Gastroesophageal sphincter (tissue), 4 donors: ENCODE measurements around the gene ASB11. TPM values are rescaled to one million over a fixed set of nuclear protein-coding genes. Genes with fewer than 3 reads are reported as not detected.
A peak's percentile ranks its signal among the peaks of the same experiment; 100 is the strongest.
"Not testable (repeated sequence)": the region's sequence is repeated elsewhere in the genome, so short reads cannot be mapped to it uniquely, and the experiment has no call there.

ENCODE experiments used
- ATAC-seq: fragments of 150-250 bp; one replicate; pipeline ENCODE4 v1.9.1; 2016; ENCODE audit warnings: mild to moderate bottlenecking, moderate library complexity
- H3K27ac ChIP-seq, 4 donors: fragments of 200-600 bp; sonication (generic) in 3 of 4; 1 replicate in 3 of 4; 2 replicates in 1 of 4; pipeline ENCODE4 v1.5.1; 2016 to 2019
- H3K27me3 ChIP-seq: fragments of 200-600 bp; sonication (generic); one replicate; pipeline ENCODE4 v1.5.1; 2019
- H3K36me3 ChIP-seq, 2 donors: fragments of 200-600 bp; sonication (generic); one replicate each; pipeline ENCODE4 v1.5.1; 2019; ENCODE audit warnings: control low read depth in 1 of 2
- H3K4me1 ChIP-seq, 3 donors: fragments of 200-600 bp; sonication (generic); 1 replicate in 2 of 3; 2 replicates in 1 of 3; pipeline ENCODE4 v1.5.1; 2016 to 2019; ENCODE audit warnings: control low read depth in 2 of 3
- H3K4me3 ChIP-seq, 2 donors: fragments of 200-600 bp; sonication (generic); one replicate each; pipeline ENCODE4 v1.5.1; 2019; ENCODE audit warnings: mild to moderate bottlenecking in 1 of 2, moderate library complexity in 1 of 2
- H3K9me3 ChIP-seq, 3 donors: fragments of 200-600 bp; sonication (generic); one replicate each; pipeline ENCODE4 v1.5.1; 2017 to 2019; ENCODE audit warnings: control low read depth in 2 of 3
- CTCF ChIP-seq, 4 experiments: fragments of 200-600 bp in 2 of 4; fragments of 450-650 bp in 2 of 4; sonication (generic) in 1 of 4; IDR thresholded peaks; one replicate each; pipeline ENCODE4 v1.5.1; 2017 to 2019; ENCODE audit warnings: antibody characterized with exemption in 4 of 4, mild to moderate bottlenecking in 2 of 4, moderate library complexity in 2 of 4
- EP300 ChIP-seq: sonication (generic); formaldehyde crosslinking; IDR thresholded peaks from one replicate; pipeline ENCODE4 v1.6.1; 2017; ENCODE audit warnings: antibody characterized with exemption, mild to moderate bottlenecking
- POLR2A ChIP-seq, 2 donors: fragments of 450-650 bp; IDR thresholded peaks; one replicate each; pipeline ENCODE4 v1.6.1; 2017; ENCODE audit warnings: antibody characterized with exemption in 2 of 2, mild to moderate bottlenecking in 2 of 2, moderate library complexity in 1 of 2
- POLR2AphosphoS5 ChIP-seq: sonication (generic); formaldehyde crosslinking; IDR thresholded peaks from one replicate; pipeline ENCODE4 v1.6.1; 2017; ENCODE audit warnings: antibody characterized with exemption
- WGBS, 2 donors: methylation state at CpG; one replicate each; pipeline ENCODE4 v1.1.5; 2018; ENCODE audit warnings: low coverage in 1 of 2; 5-methylcytosine and 5-hydroxymethylcytosine counted together
- total RNA-seq, 4 donors: library from RNA; depleted of rRNA; stranded (reverse); fragments of >200 nt; gene quantifications; one replicate each; pipeline ENCODE4 v1.1.0, GENCODE V29; 2016

ASB11 gene
- total RNA-seq, 4 donors from 2014 or later, result 0.67 TPM; not detected in 3

- Histone ChIP-seq H3K4me3 (no peak overlapping the region), H3K4me1 (no peaks in the 10 kb centered on the region), H3K27me3 (no peaks in the 10 kb centered on the region), H3K27ac (no peak overlapping the region), H3K9me3 (no peaks in the 10 kb centered on the region), H3K36me3 (no peaks in the 10 kb centered on the region)
- no peak for ATAC-seq
- TF ChIP-seq CTCF (IDR thresholded peaks at IDR 0.05) (no peak), POLR2AphosphoS5 (no peak), POLR2A (IDR thresholded peaks at IDR 0.05) (no peak), EP300 (no peak)
- WGBS, 2 donors, result 44 to 63% methylated on average over 1 of the region's 2 CpGs
These were observed 968 bp downstream of the ASB11 start for GRCh38 chrX:15314472-15314871.

- Histone ChIP-seq H3K4me1 (no peaks in the 10 kb centered on the region), H3K27me3 (no peaks in the 10 kb centered on the region), H3K36me3 (no peaks in the 10 kb centered on the region), H3K9me3 (no peaks in the 10 kb centered on the region), H3K27ac (no peak overlapping the region), H3K4me3 (no peak overlapping the region)
- TF ChIP-seq POLR2AphosphoS5 (no peak), CTCF (IDR thresholded peaks at IDR 0.05) (no peak), EP300 (no peak), POLR2A (IDR thresholded peaks at IDR 0.05) (no peak)
- ATAC-seq, result no peak
- WGBS, 2 donors, result 85 to 89% methylated on average over 3 of the region's 3 CpGs
These were observed 4.3 kb downstream of the ASB11 start for GRCh38 chrX:15311119-15311518.

GRCh38 chrX:15310117-15310516 lies 5.3 kb downstream of the ASB11 start:
- no peaks in the 10 kb centered on the region for H3K27me3 ChIP-seq
- 0 to 31% methylated on average over 3 of the region's 3 CpGs for WGBS, 2 donors
- no peaks in the 10 kb centered on the region for H3K9me3 ChIP-seq
- no peak overlapping the region for H3K4me3 ChIP-seq
- no peaks in the 10 kb centered on the region for H3K4me1 ChIP-seq
- TF ChIP-seq EP300 (no peak), POLR2A (IDR thresholded peaks at IDR 0.05) (no peak), POLR2AphosphoS5 (no peak), CTCF (IDR thresholded peaks at IDR 0.05) (no peak)
- H3K36me3 ChIP-seq, result no peaks in the 10 kb centered on the region
- no peak overlapping the region for H3K27ac ChIP-seq
- ATAC-seq, result peak; percentile 51

- not testable (repeated sequence) for H3K4me1 ChIP-seq, H3K36me3 ChIP-seq, H3K27me3 ChIP-seq, ATAC-seq, H3K27ac ChIP-seq, H3K4me3 ChIP-seq, H3K9me3 ChIP-seq
- WGBS, 2 donors, result 54 to 85% methylated on average over 2 to 3 of the region's 3 CpGs
These were observed 9.5 kb downstream of the ASB11 start for GRCh38 chrX:15305899-15306298.

GRCh38 chrX:15301924-15302323 lies 13.5 kb downstream of the ASB11 start:
- H3K4me1 ChIP-seq, result no peaks in the 10 kb centered on the region
- H3K9me3 ChIP-seq, result no peaks in the 10 kb centered on the region
- H3K27ac ChIP-seq, result no peak overlapping the region
- WGBS, 2 donors, result no CpG with 5 or more reads among the region's 4 CpGs
- no peak overlapping the region for H3K4me3 ChIP-seq
- TF ChIP-seq POLR2A (IDR thresholded peaks at IDR 0.05), result no peak
- no peak for TF ChIP-seq POLR2AphosphoS5
- TF ChIP-seq EP300, result no peak
- TF ChIP-seq CTCF (IDR thresholded peaks at IDR 0.05), result no peak
- peak; percentile 77 for ATAC-seq
- no peaks in the 10 kb centered on the region for H3K36me3 ChIP-seq
- H3K27me3 ChIP-seq, result no peaks in the 10 kb centered on the region
